ENCODE measurements around the gene CES2.
"Not testable (repeated sequence)": the region's sequence is repeated elsewhere in the genome, so short reads cannot be mapped to it uniquely, and the experiment has no call there.

Gene CES2

GRCh38 chr16:66986559-66986958, 51.2 kb downstream of the CES2 start:
- no peak for DNase-seq

GRCh38 chr16:66988197-66988788, 53.0 kb downstream of the CES2 start, which contains the start of gene CES4A:
Gene CES4A (plus strand): TSS chr16:66988589. CDS start chr16:66988773, 184 bp downstream.
- DNase-seq = peak; percentile 51

GRCh38 chr16:66991545-66992077, 56.3 kb downstream of the CES2 start:
- DNase-seq = no peak

GRCh38 chr16:66993558-66993957, 58.2 kb downstream of the CES2 start:
- DNase-seq = not testable (repeated sequence)

Data from fibroblast of upper back skin (primary cell).